Subcutaneous abdominal adipose tissue (tissue), 5 donors: ENCODE results near the gene CYTH1.
A peak's percentile ranks its signal among the peaks of the same experiment; 100 is the strongest.

ENCODE experiments used
- H3K27ac ChIP-seq: one replicate; pipeline ENCODE4 v1.7.0; 2013; ENCODE audit warnings: low read depth, mild to moderate bottlenecking, inconsistent platforms, low read length, moderate library complexity
- H3K27me3 ChIP-seq, 5 donors: one replicate each; pipeline ENCODE4 v1.7.0; 2013; ENCODE audit warnings: low read length in 5 of 5, inconsistent platforms in 1 of 5; ENCODE audit not compliant: control insufficient read depth in 5 of 5, insufficient read depth in 4 of 5
- H3K36me3 ChIP-seq, 5 donors: one replicate each; pipeline ENCODE4 v1.7.0; 2013; ENCODE audit warnings: low read length in 5 of 5; ENCODE audit not compliant: control insufficient read depth in 5 of 5, insufficient read depth in 5 of 5
- H3K4me1 ChIP-seq, 5 donors: one replicate each; pipeline ENCODE4 v1.7.0; 2013; ENCODE audit warnings: low read length in 5 of 5, mild to moderate bottlenecking in 3 of 5, moderate library complexity in 1 of 5; ENCODE audit not compliant: control insufficient read depth in 5 of 5, insufficient read depth in 5 of 5
- H3K4me3 ChIP-seq, 5 donors: one replicate each; pipeline ENCODE4 v1.7.0; 2013; ENCODE audit warnings: low read length in 5 of 5, low read depth in 1 of 5
- H3K9ac ChIP-seq, 5 donors: one replicate each; pipeline ENCODE4 v1.7.0; 2013; ENCODE audit warnings: low read length in 5 of 5, mild to moderate bottlenecking in 4 of 5, moderate library complexity in 3 of 5
- H3K9me3 ChIP-seq, 5 donors: one replicate each; pipeline ENCODE4 v1.7.0; 2013; ENCODE audit warnings: low read length in 5 of 5; ENCODE audit not compliant: control insufficient read depth in 5 of 5
- donor health status: healthy.
- donor health status: healthy.
- donor health status: healthy.
- donor health status: healthy.
- donor health status: healthy.

The CYTH1 gene

DNA sequence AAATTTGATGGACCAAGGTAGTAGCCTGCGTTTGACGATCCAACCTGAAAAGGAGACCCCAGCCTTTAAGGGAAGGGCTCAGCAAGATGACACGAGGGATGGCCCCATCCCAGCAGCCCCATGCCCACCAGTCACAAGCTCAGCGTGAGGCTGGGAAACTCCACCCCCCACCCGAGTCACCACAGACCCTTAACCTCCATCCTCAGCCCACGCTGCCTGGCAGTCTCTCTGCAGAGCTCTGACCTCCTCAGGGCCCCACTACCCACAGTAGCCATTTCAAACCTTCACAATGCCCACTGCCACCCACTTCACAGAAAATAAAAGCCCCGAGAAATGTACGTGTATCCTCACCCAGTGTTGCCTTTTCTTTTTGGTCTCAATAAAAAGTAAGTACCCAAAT, 39.9 kb upstream of the CYTH1 start:
- H3K4me1 ChIP-seq = peaks cover 0 to 35% (median 18%) of the 10 kb centered on the region in 5 donors
- H3K4me3 ChIP-seq = no peak overlapping the region
- H3K27me3 ChIP-seq = no peaks in the 10 kb centered on the region
- H3K27ac ChIP-seq = no peak overlapping the region
- H3K9ac ChIP-seq = no peak overlapping the region
- no peaks in the 10 kb centered on the region for H3K9me3 ChIP-seq
- H3K36me3 ChIP-seq = peaks cover 14 to 96% (median 92%) of the 10 kb centered on the region in 5 donors

DNA sequence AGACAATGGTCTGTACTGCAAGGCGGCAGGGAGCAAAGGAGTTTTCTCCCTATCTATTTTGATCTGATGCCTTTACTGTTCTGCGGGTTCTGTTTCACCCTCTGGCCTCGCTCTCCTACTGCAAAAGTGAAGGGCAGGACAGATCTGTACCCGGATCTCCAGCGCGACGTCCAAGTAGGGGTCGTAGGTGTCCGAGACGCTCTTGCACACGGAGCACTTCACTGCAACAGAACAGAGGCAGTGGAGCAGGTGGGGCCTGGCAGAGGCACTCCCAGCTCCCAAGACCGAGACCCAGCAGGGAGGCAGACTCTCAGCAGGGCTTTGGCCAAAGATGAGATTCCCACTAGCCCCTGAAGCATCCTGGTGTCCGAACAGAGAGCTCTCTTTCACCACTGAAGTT, 38.8 kb upstream of the CYTH1 start:
- Histone ChIP-seq H3K27ac (no peak overlapping the region), H3K27me3 (no peaks in the 10 kb centered on the region), H3K4me1 (peaks cover 0 to 35% (median 18%) of the 10 kb centered on the region in 5 donors), H3K9me3 (no peaks in the 10 kb centered on the region), H3K9ac (no peak overlapping the region), H3K36me3 (peaks cover 13 to 95% (median 87%) of the 10 kb centered on the region in 5 donors), H3K4me3 (no peak overlapping the region)

DNA sequence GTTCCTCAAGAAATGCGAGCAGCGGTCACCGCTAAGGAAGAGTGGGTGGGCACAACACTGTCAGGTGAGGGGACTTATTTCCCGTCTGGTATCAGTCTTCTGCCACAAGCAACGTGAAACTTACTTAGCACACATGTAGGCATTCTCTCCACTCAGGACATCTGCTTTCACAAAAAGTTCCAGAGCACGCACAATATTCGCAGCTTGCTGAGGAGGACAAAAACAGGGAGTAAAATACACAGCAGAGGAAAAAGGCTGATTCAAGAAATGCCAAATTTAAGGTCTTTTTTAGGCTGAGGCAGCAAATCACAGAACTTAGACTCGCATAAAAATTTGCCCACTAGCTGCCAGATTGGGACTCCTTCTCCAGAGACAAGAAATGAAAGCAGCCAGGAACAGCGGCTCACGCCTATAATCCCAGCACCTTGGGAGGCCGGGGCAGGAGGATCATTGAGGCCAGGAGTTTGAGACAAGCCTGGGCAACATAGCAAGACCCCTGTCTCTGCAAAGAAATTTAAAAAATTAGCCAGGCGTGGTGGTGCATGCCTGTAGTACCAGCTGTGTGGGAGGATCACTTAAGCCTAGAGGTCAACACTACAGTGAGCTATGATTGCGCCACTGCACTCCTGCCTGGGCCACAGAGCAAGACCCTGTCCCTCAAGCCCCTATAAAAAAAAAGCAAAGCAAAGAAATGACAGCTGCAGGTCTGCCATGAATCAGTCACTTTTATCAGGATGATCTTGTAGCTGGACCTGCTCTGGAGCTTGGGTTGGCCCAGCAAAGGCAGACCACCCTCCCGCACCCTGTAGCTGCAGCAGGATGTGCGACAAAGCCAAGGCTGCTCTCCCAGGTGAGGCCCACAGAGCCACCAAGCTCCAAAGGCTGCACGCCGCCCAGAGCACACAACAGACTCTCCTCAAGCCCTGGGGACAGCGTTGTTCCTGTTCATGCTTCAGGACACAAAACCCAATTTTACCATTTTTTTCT, 38.0 kb upstream of the CYTH1 start:
- Histone ChIP-seq H3K9ac (no peak overlapping the region), H3K9me3 (no peaks in the 10 kb centered on the region), H3K4me3 (no peak overlapping the region), H3K27ac (no peak overlapping the region), H3K27me3 (no peaks in the 10 kb centered on the region), H3K36me3 (peaks cover 20 to 95% (median 87%) of the 10 kb centered on the region in 5 donors), H3K4me1 (peaks cover 0 to 35% (median 18%) of the 10 kb centered on the region in 5 donors)

DNA sequence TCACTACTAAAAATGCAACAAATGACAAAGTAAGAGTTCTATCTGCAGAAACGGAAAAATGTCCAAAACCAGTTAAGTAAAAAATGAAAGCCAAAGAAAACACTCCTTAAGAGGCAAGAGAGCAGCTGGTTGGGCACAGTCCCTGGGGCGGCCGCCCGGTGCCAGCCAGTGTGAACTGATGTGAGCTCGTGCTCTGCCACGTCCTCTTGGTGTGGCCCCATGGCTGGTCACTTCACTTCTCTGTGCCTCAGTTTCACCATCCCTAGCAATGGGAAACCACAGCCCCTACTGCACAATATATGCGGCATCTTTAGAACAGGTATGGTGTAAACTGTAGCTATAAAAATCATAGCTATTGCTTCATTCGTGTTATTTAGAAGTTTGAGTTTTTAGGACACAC, 37.3 kb upstream of the CYTH1 start:
- Histone ChIP-seq H3K27ac (no peak overlapping the region), H3K9ac (no peak overlapping the region), H3K4me1 (peaks cover 0 to 35% (median 18%) of the 10 kb centered on the region in 5 donors), H3K9me3 (no peaks in the 10 kb centered on the region), H3K4me3 (no peak overlapping the region), H3K27me3 (no peaks in the 10 kb centered on the region), H3K36me3 (peaks cover 20 to 95% (median 83%) of the 10 kb centered on the region in 5 donors)

DNA sequence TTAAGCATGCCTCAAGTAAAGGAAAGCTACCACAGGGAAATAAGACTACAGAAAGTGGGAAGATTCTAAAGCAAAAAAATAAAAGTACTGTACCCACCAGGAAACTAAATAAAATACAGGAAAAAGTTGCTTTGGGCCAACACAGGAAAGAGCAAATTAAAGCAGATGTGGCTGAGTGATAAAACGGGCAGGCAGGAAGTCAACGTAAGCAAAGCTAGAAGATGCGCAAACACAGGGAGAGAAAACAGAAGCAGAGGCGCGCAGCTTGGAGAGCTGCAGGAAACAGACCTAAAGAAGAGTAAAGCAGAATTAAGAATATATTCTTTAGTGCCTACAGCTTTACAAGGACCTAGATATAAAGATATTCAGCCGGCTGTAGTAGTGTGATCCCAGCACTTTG, 36.9 kb upstream of the CYTH1 start:
- no peak overlapping the region for H3K4me3 ChIP-seq
- H3K36me3 ChIP-seq = peaks cover 20 to 95% (median 83%) of the 10 kb centered on the region in 5 donors
- peak overlapping the region; percentile 50 for H3K27ac ChIP-seq
- H3K27me3 ChIP-seq = no peaks in the 10 kb centered on the region
- H3K4me1 ChIP-seq = peaks cover 0 to 35% (median 19%) of the 10 kb centered on the region in 5 donors
- no peaks in the 10 kb centered on the region for H3K9me3 ChIP-seq
- no peak overlapping the region for H3K9ac ChIP-seq

DNA sequence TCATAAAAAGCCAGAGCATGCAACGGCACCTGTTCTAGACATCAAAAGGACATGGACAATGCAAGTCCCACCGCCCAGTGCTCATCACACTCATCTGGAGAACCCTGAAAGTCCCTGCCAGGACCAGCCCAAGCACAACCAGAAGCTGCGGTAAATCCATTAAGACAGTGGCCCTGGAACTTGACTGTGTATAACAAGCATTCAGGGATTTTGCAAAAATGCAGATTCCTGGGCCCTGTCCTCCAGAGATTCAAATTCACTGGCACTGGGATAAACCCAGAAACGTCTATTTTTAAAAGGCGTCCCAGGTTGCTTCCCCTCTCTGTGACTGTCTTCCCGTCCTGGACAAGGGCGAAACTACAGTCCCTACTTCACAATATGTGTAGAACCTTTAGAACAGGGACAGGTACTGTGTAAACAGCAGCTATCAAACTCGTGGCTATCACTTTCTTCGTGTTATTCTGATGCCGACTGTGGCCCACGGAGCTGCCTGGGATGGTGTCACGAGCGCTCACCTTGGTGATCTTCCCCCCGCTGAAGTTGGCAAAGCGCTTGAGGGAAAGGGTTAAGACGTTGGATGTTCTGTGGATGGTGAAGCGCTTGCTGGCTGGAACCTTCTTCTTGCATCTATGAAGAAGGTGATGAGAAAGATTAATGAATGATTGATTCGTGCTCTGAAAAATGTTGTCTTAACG, 36.2 kb upstream of the CYTH1 start:
- Histone ChIP-seq H3K36me3 (peaks cover 20 to 95% (median 83%) of the 10 kb centered on the region in 5 donors), H3K4me1 (peaks cover 5 to 40% (median 25%) of the 10 kb centered on the region in 5 donors), H3K9ac (no peak overlapping the region), H3K27me3 (no peaks in the 10 kb centered on the region), H3K9me3 (no peaks in the 10 kb centered on the region), H3K4me3 (no peak overlapping the region), H3K27ac (peak overlapping the region; percentile 50)

DNA sequence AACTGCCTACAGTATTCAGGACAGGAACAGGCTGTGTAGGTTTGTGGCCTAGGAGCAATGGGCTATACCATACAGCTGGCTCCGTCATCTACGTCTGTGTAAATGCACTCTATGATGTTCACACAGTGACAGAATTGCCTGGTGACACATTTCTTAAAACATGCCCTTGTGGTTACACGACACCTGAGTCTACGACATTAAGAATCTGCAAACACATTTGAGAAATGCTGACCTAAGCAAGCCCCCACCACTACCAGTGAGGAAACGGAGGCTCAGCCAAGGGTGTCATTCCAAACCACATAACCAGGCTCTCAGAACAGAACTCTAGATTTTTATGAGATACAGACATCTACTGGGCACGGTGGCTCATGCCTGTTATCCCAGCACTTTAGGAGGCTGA, 35.0 kb upstream of the CYTH1 start:
- H3K27me3 ChIP-seq = no peaks in the 10 kb centered on the region
- H3K36me3 ChIP-seq = peaks cover 20 to 93% (median 75%) of the 10 kb centered on the region in 5 donors
- H3K4me1 ChIP-seq = peaks cover 12 to 44% (median 33%) of the 10 kb centered on the region in 5 donors
- no peak overlapping the region for H3K4me3 ChIP-seq
- H3K9ac ChIP-seq = no peak overlapping the region
- no peak overlapping the region for H3K27ac ChIP-seq
- H3K9me3 ChIP-seq = no peaks in the 10 kb centered on the region

DNA sequence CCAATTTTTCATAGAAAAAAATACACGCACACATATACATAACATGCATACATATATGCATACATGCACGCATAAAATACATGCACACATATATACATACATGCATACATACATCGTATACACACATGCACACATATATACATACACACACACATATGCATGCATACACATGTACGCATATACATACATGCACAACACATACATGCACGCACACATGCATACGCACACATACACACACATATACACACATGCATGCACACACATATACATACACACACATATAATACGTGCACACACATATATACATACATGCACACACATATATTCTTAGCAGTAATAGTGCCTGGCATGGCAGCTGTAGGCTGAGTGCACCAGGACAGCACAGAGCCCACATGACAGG, 33.6 kb upstream of the CYTH1 start:
- Histone ChIP-seq H3K27me3 (no peaks in the 10 kb centered on the region), H3K9ac (no peak overlapping the region), H3K27ac (no peak overlapping the region), H3K4me3 (no peak overlapping the region), H3K9me3 (no peaks in the 10 kb centered on the region), H3K4me1 (peaks cover 12 to 42% (median 31%) of the 10 kb centered on the region in 5 donors), H3K36me3 (peaks cover 23 to 95% (median 76%) of the 10 kb centered on the region in 5 donors)

DNA sequence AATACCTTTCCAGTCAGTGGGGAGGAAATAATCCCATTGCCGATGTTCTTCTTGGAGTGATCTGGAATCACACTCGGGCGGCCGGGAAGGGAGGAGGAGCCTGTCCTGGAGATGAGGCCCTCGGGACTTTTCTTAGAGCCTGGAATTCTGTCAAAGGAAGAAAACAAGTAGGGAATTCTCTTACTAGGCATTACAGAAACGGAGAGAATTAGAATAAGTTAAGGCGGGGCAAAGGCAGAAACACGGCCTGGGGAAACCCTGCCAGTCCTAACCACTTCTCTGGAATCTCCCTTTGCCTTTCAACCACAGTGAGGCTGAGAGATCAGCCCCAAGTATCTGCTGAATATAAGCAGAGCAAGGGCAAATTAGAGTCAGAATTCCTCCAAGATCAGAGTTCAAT, 30.8 kb upstream of the CYTH1 start:
- Histone ChIP-seq H3K9me3 (no peaks in the 10 kb centered on the region), H3K27me3 (no peaks in the 10 kb centered on the region), H3K9ac (peak overlapping the region in 4 of 5 donors; percentile 1 to 68 (median 46)), H3K4me1 (peaks cover 10 to 16% (median 15%) of the 10 kb centered on the region in 5 donors), H3K36me3 (peaks cover 21 to 95% (median 69%) of the 10 kb centered on the region in 5 donors), H3K27ac (peak overlapping the region; percentile 75), H3K4me3 (peak overlapping the region in 1 of 5 donors; percentile 22)

DNA sequence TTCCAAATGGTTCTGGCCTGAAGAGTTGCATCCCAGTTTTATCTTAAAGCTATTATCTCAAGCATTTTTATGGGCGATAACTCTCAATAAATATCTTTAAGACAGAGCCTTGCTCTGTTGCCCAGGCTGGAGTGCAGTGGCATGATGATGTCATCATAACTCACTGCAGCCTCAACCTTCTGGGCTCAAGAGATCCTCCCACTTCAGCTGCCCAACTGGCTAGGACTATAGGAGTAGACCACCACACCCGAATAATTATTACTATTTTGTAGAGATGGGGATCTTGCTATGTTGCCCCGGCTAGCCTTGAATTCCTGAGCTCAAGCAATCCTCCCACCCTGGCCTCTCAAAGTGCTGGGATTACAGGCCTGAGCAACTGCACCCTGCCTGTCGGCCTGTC, 26.1 kb upstream of the CYTH1 start:
- H3K36me3 ChIP-seq = peaks cover 11 to 86% (median 72%) of the 10 kb centered on the region in 5 donors
- H3K4me1 ChIP-seq = peaks cover 4 to 30% (median 12%) of the 10 kb centered on the region in 5 donors
- H3K4me3 ChIP-seq = no peak overlapping the region
- no peaks in the 10 kb centered on the region for H3K9me3 ChIP-seq
- H3K27ac ChIP-seq = no peak overlapping the region
- no peaks in the 10 kb centered on the region for H3K27me3 ChIP-seq
- no peak overlapping the region for H3K9ac ChIP-seq
